ENCODE data around the gene TFG. TPM values are rescaled to one million over a fixed set of nuclear protein-coding genes. Genes with fewer than 3 reads are reported as not detected.

TFG gene
- total and polyA plus RNA-seq, 2 donors = 64.7 to 101 TPM

Other genes starting within 250 kb of the TFG start
- 78.8 TPM for gene TMEM45A, start 216.9 kb upstream of the TFG start, total RNA-seq
- 30.3 TPM for gene TMEM45A, start 216.9 kb upstream of the TFG start, polyA plus RNA-seq
- 0.11 TPM for gene ADGRG7, start 99.9 kb upstream of the TFG start, total RNA-seq
- gene ADGRG7, start 99.9 kb upstream of the TFG start, polyA plus RNA-seq = not detected

Measured in urinary bladder (tissue), 2 donors.